ENCODE measurements around the gene DNAJC12. TPM values are rescaled to one million over a fixed set of nuclear protein-coding genes. Genes with fewer than 3 reads are reported as not detected.

DNAJC12 gene
- total and polyA plus RNA-seq, 7 donors, result 2.1 to 20.4 (median 7.8) TPM

- H3K36me3 ChIP-seq (ENCODE audit: insufficient read depth in 1 of 2, low read depth in 1 of 2), result no peaks in the 10 kb centered on the region
- H3K4me1 ChIP-seq, result peaks cover 5% of the 10 kb centered on the region
- no peak overlapping the region for H3K27ac ChIP-seq
- no peak overlapping the region for H3K4me3 ChIP-seq
- no peak for TF ChIP-seq CTCF (IDR thresholded peaks at IDR 0.05)
- intact Hi-C loops (cut with DNase I), result loop anchor here (10.0 kb wide), 2 partner anchors 311 to 451 kb away; no protein-coding TSS in a partner anchor
- no peaks in the 10 kb centered on the region for H3K27me3 ChIP-seq (ENCODE audit: insufficient read depth in 3 of 3, low read length in 2 of 3)
- 89 to 91% (median 89%) methylated on average over 3 of the region's 3 CpGs for WGBS, 3 donors
- no peaks in the 10 kb centered on the region for H3K9me3 ChIP-seq
- ATAC-seq (no peak), DNase-seq (no peak)
Observed at GRCh38 chr10:67853512-67853911, 15.5 kb upstream of the DNAJC12 start.

GRCh38 chr10:67852761-67853160 lies 14.8 kb upstream of the DNAJC12 start:
- no peak for TF ChIP-seq CTCF (IDR thresholded peaks at IDR 0.05)
- peaks cover 5% of the 10 kb centered on the region for H3K4me1 ChIP-seq
- ATAC-seq, result no peak

GRCh38 chr10:67851186-67851585 lies 13.2 kb upstream of the DNAJC12 start:
- TF ChIP-seq CTCF (IDR thresholded peaks at IDR 0.05), result no peak
- ATAC-seq (no peak), DNase-seq (no peak)
- H3K4me1 ChIP-seq, result peaks cover 5% of the 10 kb centered on the region
- H3K27me3 ChIP-seq (ENCODE audit: insufficient read depth in 3 of 3, low read length in 2 of 3), result no peaks in the 10 kb centered on the region
- no peaks in the 10 kb centered on the region for H3K9me3 ChIP-seq
- WGBS, 3 donors, result 76 to 87% (median 80%) methylated on average over 2 of the region's 2 CpGs
- no peak overlapping the region for H3K27ac ChIP-seq
- no peak overlapping the region for H3K4me3 ChIP-seq
- intact Hi-C loops (cut with DNase I), result loop anchor here (10.0 kb wide), 2 partner anchors 314 to 454 kb away; no protein-coding TSS in a partner anchor
- H3K36me3 ChIP-seq (ENCODE audit: insufficient read depth in 1 of 2, low read depth in 1 of 2), result no peaks in the 10 kb centered on the region

More at GRCh38 chr10:67852761-67853160, 14.8 kb upstream of the DNAJC12 start:
- DNase-seq, result no peak
- 67 to 76% (median 72%) methylated on average over 5 of the region's 5 CpGs for WGBS, 3 donors
- Histone ChIP-seq H3K27ac (no peak overlapping the region), H3K27me3 (ENCODE audit: insufficient read depth in 3 of 3, low read length in 2 of 3) (no peaks in the 10 kb centered on the region), H3K4me3 (no peak overlapping the region), H3K9me3 (no peaks in the 10 kb centered on the region), H3K36me3 (ENCODE audit: insufficient read depth in 1 of 2, low read depth in 1 of 2) (no peaks in the 10 kb centered on the region)
- intact Hi-C loops (cut with DNase I), result loop anchor here (10.0 kb wide), 2 partner anchors 312 to 452 kb away; no protein-coding TSS in a partner anchor

GRCh38 chr10:67849331-67850011 lies 11.5 kb upstream of the DNAJC12 start:
- WGBS, 3 donors, result 0% methylated on average over 36 of the region's 36 CpGs
- peak; percentile 98 to 100 (median 98) for ATAC-seq

More at GRCh38 chr10:67849331-67850011, 11.5 kb upstream of the DNAJC12 start:
- DNase-seq, result peak; percentile 96 to 98
- peaks cover 5% of the 10 kb centered on the region for H3K4me1 ChIP-seq
- H3K27ac ChIP-seq, result peak overlapping the region; percentile 99
- H3K36me3 ChIP-seq (ENCODE audit: insufficient read depth in 1 of 2, low read depth in 1 of 2), result no peaks in the 10 kb centered on the region
- intact Hi-C loops (cut with DNase I), result loop anchor here (10.0 kb wide), 2 partner anchors 315 to 455 kb away; no protein-coding TSS in a partner anchor
- H3K9me3 ChIP-seq, result no peaks in the 10 kb centered on the region
- no peaks in the 10 kb centered on the region for H3K27me3 ChIP-seq (ENCODE audit: insufficient read depth in 3 of 3, low read length in 2 of 3)
- TF ChIP-seq CTCF (IDR thresholded peaks at IDR 0.05), result peak; percentile 36
- peak overlapping the region; percentile 96 for H3K4me3 ChIP-seq
